Stimulated activated CD8-positive, alpha-beta memory T cell treated with anti-CD3 and anti-CD28 coated beads, Interleukin-15, amount 100 ng/mL, for 48 hours (primary cell): ENCODE data around the gene SFR1.
A peak's percentile ranks its signal among the peaks of the same experiment; 100 is the strongest.

Experiments
- DNase-seq, 2 donors: peaks; one replicate each; pipeline ENCODE4 v3.0.0-alpha.2; 2020; ENCODE audit warnings: low read depth in 2 of 2

SFR1 gene, protein sequence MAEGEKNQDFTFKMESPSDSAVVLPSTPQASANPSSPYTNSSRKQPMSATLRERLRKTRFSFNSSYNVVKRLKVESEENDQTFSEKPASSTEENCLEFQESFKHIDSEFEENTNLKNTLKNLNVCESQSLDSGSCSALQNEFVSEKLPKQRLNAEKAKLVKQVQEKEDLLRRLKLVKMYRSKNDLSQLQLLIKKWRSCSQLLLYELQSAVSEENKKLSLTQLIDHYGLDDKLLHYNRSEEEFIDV

GRCh38 chr10:104121485-104122224 lies at the start of gene SFR1:
TSS of gene SFR1 (plus strand) at chr10:104122171. CDS start at chr10:104122184, 13 bp downstream.
- peak; percentile 99 for DNase-seq

GRCh38 chr10:104072786-104073185 lies 49.2 kb upstream of the SFR1 start:
- no peak for DNase-seq

- DNase-seq: no peak
Observed at GRCh38 chr10:104074505-104074904, 47.5 kb upstream of the SFR1 start.

DNA sequence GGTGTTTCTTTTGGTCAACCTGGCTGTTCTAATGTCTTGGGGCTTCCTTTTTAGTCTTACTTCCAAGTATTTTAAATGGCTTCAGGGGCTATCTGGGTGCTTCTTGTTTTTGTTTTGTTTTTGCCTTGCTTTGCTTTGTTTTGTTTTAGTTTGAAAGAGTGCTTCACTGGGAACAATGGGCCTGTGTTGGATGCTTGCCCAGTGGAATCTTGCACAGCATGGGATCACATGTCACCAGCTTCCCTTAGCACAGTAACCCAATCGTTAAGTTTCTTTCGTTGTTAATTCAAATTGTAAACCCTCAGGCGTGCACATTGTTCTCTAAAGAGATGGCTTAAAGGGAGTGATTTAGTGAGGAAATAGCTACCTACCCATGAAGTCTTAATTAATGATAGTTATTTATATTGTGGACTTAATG lies 45.2 kb upstream of the SFR1 start:
- DNase-seq: no peak

DNA sequence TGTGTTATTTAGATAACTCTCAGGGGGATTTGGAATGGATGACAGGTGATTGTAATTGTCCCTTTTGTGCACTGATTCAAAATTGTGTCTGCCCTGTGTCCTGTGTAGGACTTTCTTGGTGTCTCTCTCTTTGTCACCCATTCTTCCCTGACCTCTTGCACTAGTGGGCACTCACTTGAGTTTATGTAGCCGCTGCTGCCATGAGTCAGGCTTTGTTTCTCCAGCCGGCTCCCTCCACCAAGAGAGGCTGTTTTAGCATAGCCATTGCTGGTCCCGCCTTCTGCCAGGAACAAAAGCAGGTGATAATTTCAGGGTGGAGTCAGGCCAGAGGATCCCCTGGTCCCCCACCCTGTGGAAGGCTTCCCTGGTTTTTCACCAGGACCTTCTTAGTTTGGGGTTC lies 44.7 kb upstream of the SFR1 start:
- no peak for DNase-seq

DNA sequence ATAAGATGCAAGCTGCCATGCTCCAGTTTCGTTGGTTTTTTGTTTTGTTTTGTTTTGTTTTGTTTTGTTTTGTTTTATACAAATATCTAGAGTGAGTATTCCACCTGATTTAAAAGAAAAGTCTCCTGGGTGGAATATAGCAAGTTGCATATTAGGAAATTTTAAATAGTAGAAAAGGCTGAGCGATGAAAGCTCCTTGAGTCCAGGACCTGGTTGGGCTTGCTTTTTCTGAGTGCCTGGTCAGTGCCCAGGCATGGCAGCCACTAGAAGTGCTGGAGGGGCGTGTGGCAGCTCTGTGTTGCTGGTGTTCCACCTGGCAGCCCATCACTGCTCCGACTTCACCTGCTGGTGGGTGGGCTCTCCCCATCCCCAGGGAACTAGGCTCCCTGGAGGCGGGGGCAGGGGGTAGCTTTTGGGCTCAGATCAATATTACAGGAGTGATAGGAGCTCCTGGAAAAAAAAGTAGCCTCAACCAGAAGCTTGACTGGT lies 44.3 kb upstream of the SFR1 start:
- DNase-seq: no peak

DNA sequence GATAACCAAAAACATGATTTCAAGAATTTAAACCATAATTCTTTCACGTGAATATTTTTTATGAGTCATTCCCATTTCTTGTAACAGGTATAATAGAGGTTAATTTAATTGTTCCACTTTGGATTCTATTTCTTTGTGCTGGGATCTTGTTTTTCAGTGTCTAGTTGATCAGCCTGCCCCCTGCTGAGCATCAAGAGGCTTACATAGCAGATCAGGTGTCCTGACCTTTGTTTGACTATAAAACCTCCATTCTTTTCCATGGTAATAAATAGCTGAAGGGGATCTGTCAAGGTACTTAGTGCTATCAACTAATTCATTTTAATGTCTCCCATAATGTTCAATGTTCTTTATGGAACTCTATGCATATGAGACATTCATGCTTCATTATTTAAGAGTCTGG lies 41.2 kb upstream of the SFR1 start:
- no peak for DNase-seq

DNA sequence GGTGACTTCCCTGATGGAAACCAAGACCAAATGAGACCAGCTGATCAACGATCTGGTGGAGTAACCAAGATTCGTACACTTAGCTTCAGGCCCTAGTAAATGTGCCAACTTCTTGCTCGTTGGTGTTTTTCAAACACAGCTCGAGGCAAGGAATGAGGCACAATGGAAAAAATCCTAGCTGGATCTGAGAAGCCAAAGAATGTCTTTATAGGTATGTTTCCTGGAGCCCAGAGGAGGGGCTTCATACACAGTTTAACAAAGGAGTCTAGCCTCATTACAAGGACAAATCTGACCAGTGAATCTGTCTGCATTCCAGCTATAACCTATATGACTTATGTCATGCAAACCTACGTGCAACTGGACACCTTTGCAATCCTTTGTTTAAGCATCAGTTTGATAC lies 40.0 kb upstream of the SFR1 start:
- DNase-seq: no peak

GRCh38 chr10:104084482-104085142 lies 37.4 kb upstream of the SFR1 start:
- no peak for DNase-seq

GRCh38 chr10:104085801-104086400 lies 36.1 kb upstream of the SFR1 start, which contains the start of gene COL17A1:
TSS of gene COL17A1 (minus strand) at chr10:104085880. CDS start at chr10:104080673, 5,207 bp downstream.
- no peak for DNase-seq

- DNase-seq: no peak
Observed at GRCh38 chr10:104088239-104088638, 33.7 kb upstream of the SFR1 start.

DNA sequence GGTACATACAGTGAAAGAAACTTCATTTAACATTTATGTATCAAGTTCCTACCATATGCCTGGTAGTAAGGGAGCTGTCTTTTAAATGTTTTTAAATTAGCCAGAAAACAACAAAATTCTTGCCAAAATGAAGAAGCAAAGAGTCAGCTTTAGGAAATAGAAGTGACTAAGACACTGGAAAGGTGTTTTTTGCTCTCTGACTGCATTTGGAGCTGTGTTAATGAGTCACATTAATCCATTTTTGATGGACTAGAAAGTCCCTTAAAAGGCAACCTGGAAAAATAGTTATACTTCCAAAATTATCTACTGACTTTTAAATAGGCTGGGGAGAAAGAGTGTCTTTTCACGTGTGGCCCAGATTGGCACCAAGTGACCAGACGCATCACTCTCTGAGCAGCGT lies 32.4 kb upstream of the SFR1 start:
- DNase-seq: no peak

DNA sequence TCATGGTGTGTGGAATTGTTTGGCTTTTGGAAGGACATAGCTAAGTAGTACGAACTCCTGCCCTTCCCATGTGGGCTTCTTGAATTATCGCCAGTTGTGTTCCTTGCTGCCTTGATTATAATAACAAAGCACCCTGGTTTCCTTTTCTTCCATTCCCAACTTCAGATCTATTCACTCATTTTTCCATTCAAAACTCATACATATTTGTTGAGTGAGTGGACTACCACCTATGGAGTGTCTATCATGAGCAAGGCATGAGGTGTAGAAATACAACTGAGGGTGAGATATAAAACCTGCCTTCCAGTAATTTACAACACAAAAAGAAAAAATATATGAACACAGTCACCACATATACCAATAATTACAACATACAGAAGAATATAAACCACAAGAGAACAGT lies 31.4 kb upstream of the SFR1 start:
- DNase-seq: no peak

DNA sequence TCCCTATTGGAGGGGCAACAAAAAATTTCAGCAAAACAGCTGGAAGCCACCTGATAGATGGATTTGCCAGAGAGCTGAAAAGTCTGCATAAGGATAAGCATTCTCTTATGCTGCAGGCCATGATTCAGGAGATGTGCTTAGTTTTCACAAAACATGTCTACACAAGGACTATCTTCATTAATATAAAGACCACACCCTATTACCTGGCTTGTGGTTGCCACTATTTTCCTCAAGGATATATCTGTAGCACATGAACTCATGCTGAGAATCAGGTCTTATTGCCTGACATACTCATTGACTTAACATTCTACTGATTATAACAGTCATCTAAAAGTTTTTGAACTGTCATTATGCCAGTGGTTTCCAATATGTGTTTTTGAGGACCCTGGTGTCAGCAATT lies 29.2 kb upstream of the SFR1 start:
- DNase-seq: no peak

DNA sequence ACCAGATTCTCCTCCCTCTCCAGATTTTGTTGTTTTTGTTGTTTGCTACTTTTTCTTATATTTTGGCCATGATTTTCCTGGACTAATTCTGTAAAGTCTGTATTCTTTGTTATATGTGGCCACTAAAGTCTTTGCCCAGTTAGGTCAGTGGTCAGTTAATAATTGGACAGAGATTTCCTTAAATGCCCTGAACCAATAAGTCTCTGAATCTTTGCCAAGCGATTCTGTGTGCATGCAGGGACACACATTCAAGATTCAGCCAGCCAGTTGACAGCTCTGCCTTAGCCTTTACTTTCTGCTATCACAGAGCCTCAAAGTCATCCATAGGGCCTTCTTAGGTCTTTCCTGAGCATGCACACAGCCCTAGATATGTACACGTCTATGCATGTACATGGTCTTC lies 25.3 kb upstream of the SFR1 start:
- no peak for DNase-seq

DNA sequence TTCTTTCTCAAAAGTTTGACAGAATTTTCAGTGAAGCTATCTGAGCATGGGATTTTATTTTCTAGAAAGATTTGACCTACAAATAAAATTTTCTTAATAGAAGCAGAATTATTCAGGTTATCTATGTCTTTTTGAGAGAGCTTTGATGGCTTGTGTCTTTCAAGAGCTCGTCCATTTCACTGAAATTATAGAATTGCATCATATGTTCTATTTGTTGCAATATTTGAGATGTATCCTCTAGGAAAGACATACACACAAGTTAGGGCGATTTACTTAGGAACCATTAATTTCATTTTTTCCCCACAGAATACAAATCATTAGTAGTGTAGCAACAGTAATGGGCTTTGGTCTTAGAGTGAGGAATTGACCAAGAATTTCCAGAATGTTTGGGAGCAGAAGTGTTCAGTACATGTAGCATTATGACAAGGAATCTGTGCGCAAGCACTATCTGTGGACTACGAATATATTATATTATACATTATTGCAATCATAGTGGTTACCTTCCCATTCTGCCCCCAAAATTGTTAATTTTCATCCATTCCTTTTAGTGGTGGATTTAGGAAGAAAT lies 23.5 kb upstream of the SFR1 start:
- DNase-seq: no peak

- no peak for DNase-seq
Observed at GRCh38 chr10:104099269-104099668, 22.7 kb upstream of the SFR1 start.

- no peak for DNase-seq
Observed at GRCh38 chr10:104099941-104100340, 22.0 kb upstream of the SFR1 start.

DNA sequence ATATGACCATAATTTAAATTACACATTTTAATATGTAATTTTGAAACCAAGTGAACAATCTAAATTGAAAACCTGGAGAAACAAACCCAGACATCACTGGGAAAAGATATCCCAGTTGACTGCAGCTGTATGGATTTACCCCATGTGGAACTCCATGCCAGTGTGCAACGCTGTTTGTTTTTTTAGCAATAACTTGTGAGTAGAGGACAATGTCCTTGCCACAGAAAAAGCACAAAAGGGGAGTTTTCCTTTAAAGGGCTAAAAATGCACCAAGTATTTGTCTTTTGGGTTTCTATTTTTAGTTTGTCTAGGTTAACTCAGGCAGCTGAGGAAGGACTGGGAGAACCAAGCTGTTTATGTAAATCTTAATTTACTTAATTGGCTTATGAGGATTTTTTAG lies 21.2 kb upstream of the SFR1 start:
- no peak for DNase-seq

- DNase-seq: no peak
Observed at GRCh38 chr10:104101902-104102301, 20.1 kb upstream of the SFR1 start.

DNA sequence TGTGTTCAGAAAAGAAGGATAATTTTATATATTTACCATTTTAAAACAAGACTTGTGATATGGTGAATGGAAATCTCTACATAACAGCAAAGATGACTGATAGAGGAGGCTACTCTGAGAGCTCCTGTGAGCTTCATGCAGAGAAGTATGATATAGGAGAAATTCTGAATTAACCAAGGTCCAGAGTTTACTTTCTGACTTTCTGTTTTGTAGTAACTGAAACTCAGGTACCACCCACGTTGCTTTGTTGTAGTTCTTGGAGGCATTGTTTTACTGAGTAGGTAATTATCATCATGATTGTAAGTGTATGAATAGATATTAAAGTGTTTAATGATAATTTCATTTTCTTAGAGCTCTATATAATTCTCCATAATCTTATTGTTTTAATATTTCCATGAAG lies 18.0 kb upstream of the SFR1 start:
- DNase-seq: no peak

DNA sequence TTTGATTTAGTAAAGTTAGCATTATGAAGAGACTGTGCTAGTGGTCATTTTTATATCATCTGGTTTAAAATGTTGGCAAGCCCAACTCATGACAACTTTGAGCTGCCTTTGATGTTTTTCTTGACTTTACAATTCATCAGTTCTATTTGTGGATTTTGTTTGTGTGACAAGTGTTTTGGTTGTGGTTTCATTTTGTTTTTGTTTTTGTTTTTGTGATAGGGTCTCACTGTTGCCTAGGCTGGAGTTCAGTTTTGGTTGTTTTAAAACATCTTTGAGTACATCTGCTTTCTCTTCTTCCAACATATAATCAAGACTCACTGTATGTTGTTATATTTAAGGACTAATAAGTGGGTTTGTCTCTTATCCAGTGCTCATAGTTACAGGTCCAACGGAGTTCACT lies 17.6 kb upstream of the SFR1 start:
- DNase-seq: no peak
